ENCODE results near the gene BCL11B.

Gene BCL11B

GRCh38 chr14:99271951-99272631, at the start of gene BCL11B:
Gene BCL11B (minus strand): TSS chr14:99272197. CDS start chr14:99271218, 979 bp downstream.
- DNase-seq (ENCODE audit: low spot score), result peak; percentile 77

GRCh38 chr14:99321236-99321925, 49.4 kb upstream of the BCL11B start:
- no peak for DNase-seq (ENCODE audit: low spot score)

GRCh38 chr14:99320621-99321235, 48.7 kb upstream of the BCL11B start:
- DNase-seq (ENCODE audit: low spot score), result no peak

GRCh38 chr14:99320105-99320572, 48.1 kb upstream of the BCL11B start:
- DNase-seq (ENCODE audit: low spot score), result no peak

GRCh38 chr14:99318959-99319295, 46.9 kb upstream of the BCL11B start:
- no peak for DNase-seq (ENCODE audit: low spot score)

GRCh38 chr14:99318091-99318958, 46.3 kb upstream of the BCL11B start:
- no peak for DNase-seq (ENCODE audit: low spot score)

- no peak for DNase-seq (ENCODE audit: low spot score)
Measured at GRCh38 chr14:99317231-99318090, 45.5 kb upstream of the BCL11B start.

GRCh38 chr14:99316281-99317163, 44.5 kb upstream of the BCL11B start:
- DNase-seq (ENCODE audit: low spot score), result no peak

- no peak for DNase-seq (ENCODE audit: low spot score)
Measured at GRCh38 chr14:99315197-99315596, 43.2 kb upstream of the BCL11B start.

GRCh38 chr14:99314623-99315022, 42.6 kb upstream of the BCL11B start:
- no peak for DNase-seq (ENCODE audit: low spot score)

- DNase-seq (ENCODE audit: low spot score), result no peak
Measured at GRCh38 chr14:99313234-99313633, 41.2 kb upstream of the BCL11B start.

- DNase-seq (ENCODE audit: low spot score), result no peak
Measured at GRCh38 chr14:99312106-99312505, 40.1 kb upstream of the BCL11B start.

- no peak for DNase-seq (ENCODE audit: low spot score)
Measured at GRCh38 chr14:99309220-99309766, 37.3 kb upstream of the BCL11B start.

- no peak for DNase-seq (ENCODE audit: low spot score)
Measured at GRCh38 chr14:99304208-99304607, 32.2 kb upstream of the BCL11B start.

- DNase-seq (ENCODE audit: low spot score), result no peak
Measured at GRCh38 chr14:99300190-99300589, 28.2 kb upstream of the BCL11B start.

GRCh38 chr14:99296517-99296916, 24.5 kb upstream of the BCL11B start:
- DNase-seq (ENCODE audit: low spot score), result no peak

GRCh38 chr14:99289394-99290189, 17.6 kb upstream of the BCL11B start:
- DNase-seq (ENCODE audit: low spot score), result no peak

GRCh38 chr14:99288948-99289347, 17.0 kb upstream of the BCL11B start:
- no peak for DNase-seq (ENCODE audit: low spot score)
